HG02870 (cell line): ENCODE results near the gene TRIM29.

Source experiments
- ATAC-seq: cut with Tn5 transposase; IDR thresholded peaks from one replicate; pipeline ENCODE4 v1.9.1; 2021; ENCODE audit warnings: mild to moderate bottlenecking, moderate library complexity; ENCODE audit not compliant: unreplicated experiment

TRIM29 gene

GRCh38 chr11:120098503-120099020 lies 39.4 kb downstream of the TRIM29 start:
- no peak for ATAC-seq

DNA sequence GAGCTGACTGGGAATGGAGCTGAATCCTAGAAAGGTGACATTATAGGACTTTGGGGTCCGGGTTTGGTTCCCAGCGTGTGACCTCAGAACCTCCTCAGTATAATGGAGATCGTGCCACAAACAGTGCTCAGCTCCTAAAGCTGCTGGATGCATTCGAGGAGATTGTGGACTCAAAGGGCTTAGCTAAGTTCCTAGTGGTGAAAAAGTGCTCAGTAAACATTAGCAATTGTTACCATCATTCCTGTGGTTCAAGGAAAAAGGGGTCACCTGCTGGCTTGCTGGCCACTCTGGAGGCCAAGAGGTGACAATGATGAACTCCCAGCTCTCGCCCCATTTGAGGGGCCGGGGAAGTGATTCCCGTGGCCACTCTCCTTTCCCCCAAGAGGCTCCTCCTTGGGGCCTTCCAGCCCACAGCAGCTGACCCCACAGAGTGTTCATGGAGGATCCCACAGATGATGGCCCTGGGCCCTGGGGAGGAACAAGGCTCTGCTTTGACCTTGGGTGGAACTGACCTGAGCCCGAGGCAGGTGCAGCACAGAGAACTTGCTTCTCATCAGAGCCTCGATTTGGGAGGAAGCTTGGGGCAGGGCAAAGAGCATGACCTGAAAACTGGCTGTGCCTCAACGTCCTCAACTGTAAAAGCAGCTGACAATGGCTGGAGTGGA lies 40.1 kb downstream of the TRIM29 start:
- no peak for ATAC-seq

DNA sequence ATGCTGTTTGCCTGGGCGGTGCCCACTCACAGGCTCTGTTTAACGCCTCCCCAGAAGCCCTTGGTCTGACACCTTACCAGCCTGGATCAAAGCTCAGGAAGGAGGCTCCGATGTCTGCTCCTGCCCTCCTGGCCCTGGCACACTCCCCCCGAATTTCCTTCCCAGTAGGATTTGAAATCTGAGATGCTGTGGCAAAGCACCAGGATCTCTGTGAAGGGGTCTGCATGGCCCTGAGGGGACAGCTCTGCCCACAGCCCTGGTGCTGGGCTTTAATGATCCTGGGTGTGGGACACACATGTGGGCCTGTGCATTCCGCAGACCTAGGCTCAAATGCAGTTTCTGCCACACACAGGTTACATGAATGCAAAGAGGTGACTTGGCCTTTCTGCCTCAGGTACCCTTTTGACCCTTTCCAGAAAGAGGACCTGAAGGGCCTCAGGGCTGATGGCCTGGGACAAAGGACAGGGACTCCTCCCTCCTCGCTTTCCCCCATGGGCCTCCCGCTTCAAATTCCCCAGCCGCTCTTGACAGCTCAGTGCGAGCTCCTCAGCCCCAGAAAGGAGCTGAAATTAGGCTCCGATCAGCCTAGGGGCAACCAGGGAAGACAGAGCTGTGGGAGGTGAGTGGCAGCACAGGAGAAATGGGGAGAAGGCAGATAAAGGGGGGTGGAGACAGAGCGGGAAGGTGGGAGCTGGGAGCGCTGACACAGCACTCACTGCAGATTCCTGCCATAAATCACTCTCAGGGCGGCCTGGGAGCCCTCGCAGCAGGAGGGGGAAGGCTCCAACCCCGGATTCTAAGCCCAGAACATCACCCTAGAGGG lies 41.3 kb downstream of the TRIM29 start:
- ATAC-seq = no peak

DNA sequence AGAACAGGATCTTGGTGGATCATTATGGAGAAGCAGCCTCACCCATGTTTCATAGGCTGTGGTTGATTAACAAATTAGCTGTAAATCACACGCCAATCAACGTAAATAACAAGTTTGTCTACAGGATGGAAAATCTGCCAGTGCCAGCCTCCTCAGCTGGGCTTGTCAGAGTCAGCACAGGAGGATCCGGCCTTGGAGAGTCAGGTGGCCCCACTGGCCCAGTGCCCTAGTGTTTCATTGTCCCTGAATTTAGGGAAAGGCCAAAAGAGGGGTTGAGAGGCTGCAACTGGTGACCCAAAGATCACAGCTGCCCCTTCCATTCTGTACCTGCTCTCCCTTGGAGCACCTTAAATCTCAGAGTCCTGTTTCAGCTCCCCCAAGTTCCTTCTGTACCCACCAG lies 42.4 kb downstream of the TRIM29 start:
- ATAC-seq = no peak

DNA sequence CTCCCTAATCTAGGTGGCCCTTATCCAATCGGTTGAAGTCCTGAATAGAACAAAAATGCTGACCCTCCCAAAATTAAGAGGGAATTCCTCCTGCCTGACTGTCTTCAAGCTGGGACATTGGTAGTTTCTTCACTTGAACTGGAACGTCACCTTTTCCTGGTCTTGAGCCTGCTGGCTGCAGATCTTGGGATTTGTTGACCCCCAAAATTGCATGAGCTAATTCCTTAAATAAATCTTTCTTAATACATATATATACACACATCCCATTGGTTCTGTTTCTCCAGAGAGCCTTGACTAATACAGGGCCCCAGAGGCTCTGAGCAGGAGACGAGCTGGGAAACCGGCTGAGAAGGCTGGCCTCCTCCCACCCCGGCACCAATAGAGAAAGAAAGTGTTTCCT lies 46.2 kb downstream of the TRIM29 start:
- ATAC-seq = no peak

DNA sequence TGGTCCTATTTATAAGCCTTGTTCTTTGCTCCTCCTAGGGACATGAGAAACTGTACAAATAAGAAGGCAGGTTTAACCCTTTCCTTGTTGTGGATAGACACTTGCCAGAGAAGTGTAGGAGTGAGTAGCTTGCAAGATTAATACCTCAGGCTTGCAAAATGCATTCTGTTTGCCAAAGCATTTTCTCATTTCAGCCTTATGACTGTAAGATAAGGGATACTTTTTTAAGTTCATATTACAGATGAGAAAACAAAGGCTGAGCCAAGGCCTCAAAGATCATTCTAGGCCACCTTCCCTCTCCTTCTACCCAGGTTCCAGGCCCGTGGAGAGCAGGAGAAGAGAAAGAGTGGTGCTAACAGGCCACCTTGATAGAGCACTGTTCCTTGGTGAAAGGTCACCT lies 46.8 kb downstream of the TRIM29 start:
- ATAC-seq = no peak

DNA sequence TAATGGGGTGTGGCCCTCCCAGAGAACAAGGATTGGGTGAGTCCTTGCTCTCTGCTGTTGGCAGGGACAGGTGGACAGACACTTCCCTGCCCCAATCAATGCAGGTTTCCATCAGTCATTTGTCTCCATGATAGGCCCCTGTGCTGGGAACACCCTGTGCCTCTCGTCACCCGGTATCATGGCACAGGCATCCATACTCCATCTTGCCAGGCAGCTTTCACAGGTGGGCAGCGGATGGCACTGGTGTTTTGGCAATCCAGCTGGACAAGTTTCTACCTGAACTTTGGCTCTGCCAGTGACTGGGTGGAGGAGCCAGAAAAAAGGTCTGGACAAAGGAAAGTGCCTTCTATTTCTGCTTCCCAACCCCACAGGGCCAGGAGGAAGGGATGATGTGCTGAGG lies 47.5 kb downstream of the TRIM29 start:
- no peak for ATAC-seq

GRCh38 chr11:120089036-120090001 lies 48.6 kb downstream of the TRIM29 start:
- no peak for ATAC-seq

DNA sequence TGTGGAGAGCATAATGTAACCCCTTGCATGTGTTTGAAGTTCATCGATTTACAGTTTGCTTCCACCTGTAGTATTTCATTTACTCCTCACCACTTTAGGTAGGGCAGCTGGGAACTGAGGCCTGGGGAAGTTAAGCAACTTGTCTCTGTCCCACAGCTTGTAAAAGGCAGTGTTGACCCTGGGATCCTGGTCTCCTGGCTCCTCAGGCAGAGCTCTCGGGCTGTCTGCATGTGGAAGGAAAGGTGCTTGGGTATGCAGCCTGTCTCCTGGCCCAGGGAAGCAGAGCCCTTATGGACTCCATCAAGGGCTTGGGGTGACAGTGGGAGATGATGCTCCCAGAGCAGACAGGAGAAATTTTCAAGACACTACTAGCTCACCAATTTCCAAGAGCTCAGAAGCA lies 49.9 kb downstream of the TRIM29 start:
- no peak for ATAC-seq

- no peak for ATAC-seq
Observed at GRCh38 chr11:120086651-120087050, 51.3 kb downstream of the TRIM29 start.

DNA sequence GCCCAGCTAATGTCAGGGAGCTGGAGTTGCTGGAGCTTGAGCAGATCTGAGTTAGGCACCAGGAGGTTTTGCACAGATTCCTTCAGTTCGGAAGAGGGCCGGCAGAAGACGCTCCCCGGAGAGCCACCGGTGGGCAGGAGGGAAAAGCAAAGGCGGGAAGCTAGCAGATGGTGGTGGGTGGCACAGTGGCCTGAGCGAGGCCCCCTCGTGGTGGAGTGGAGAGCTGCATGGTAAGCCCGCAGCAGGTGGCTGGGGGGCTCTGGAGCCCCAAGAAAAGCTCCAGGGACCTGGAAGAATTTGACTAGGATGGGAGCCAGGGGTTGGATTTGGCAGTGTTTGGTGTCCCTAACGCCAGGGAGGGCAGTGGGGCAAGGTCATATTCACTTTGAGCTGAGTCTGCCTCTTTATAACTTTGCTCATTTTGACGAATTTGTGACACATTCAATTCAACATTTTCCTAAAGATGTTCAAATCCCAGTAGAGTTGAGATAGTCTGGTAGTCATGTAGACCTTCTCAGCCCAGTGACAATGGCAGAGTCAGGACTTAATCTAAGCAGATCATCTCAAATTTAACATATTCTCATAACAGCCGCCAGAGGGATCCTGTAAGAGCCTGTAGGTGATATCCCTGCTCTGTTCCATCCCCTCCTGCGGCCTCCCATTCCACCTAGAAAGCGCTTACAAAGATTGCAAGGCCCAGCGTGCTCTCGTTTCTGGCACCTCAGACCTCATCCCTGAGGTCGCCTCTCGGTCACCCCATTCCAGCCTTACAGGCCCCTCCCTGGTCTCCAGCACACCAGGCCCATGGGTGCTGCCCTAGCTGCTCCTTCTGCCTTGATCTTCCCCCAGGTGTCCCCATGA lies 57.9 kb downstream of the TRIM29 start:
- no peak for ATAC-seq

- ATAC-seq = no peak
Observed at GRCh38 chr11:120078397-120078796, 59.5 kb downstream of the TRIM29 start.

- ATAC-seq = no peak
Observed at GRCh38 chr11:120074076-120074475, 63.8 kb downstream of the TRIM29 start.

DNA sequence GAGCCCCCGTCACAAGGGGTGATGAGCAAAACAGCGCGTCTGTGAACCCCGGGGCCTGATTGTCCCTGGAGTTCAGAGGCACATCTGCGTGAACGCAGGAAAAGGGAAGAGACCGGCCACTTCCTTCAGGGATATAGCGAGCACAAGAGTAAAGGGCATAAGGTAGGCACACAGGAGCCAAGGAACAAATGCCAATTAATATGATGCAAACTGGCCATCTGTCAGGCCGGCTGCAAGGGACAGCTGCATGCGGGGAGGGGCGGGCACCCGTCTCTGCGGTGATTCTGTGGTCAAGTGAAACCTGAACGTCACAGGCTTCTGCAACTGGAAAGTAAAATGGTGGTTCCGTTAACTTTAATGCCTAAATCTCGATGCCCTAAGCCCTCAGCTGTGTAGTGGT lies 64.7 kb downstream of the TRIM29 start:
- ATAC-seq = no peak

DNA sequence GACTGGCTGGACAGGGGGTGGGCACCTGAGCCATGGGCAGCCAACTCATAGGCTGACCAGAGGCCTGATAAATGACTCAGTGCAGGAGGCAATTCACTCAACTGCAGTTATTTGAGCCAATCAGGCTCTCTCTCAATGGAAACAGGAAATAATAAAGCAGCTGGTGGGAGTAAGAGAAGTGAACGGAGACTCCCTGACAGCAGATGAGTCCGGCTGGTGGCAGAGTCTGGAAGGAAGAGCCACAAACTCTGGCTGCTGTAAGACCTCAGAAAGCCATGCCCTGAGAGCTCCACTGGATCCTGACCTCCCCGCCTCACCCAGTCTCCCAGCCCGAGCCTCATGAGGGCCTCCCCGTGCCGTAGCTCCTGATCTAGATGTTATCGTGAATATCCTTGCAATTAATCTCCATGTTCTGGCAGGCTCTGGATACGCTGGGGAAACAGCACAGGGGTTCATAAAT lies 69.8 kb downstream of the TRIM29 start:
- no peak for ATAC-seq

DNA sequence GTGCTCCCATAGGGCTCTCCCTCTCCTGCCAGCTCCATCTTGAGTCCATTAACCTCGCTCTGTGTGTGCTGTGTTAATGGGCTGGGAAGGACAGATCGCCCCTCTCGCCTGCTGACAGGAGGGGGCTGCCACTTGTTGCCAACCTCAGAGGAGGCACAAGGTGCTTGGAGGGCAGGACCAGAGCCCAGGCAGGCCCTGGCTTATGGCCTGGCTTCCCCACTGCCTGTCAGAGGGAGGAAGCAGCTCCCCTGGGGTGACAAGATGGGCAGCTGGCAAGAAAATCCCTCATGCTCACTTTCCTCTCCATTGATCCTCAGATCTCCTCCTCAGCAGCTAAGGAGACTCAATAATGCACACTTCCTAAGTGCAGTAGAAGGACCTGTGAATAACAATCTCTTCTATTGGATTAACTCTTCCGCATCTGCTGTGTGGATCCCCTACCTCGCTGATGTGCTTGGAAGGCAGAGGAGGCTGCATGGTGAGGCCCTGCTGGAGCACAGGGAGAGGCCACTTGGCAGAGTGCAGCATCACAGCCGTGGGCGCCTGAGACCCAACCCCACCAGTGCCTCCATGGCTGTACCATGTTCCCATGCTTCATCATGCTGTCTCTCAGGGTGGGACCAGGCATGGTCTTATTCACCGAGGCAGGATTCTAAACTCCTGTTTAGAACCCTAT lies 70.3 kb downstream of the TRIM29 start:
- no peak for ATAC-seq

DNA sequence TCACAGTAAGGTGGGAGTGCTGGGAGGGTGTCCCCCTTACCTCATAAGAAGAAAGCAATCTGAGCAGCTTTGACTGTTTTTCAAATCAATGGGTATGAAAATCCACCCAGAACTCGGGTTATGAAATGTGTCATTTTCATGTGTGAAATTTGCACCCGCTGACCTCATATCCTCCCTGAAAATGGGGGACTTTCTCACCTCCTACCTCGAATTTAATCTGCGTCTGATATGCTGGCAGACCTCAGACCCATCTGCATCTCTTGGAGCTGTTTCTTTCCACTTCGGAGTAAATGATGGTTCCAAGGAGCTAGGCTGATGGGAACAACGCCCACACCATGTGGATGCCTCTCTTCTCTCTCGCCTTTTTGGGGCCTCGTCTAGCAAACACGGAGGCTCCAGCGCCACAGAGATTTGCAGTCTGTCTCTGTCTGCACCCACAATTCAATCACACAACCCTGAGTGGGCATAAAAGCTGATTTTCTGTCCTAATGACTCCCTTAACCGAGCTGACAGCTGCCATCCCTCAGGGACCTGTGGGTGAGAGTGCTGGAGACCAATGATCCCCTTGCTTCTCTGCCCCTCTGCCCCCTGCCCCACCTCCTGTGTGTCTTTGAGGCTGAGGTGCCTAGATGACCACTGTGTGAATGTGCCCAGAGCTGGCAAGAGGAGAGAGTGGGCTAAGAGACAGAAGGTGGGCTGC lies 71.0 kb downstream of the TRIM29 start:
- ATAC-seq = no peak

- ATAC-seq = no peak
Observed at GRCh38 chr11:120065876-120066275, 72.0 kb downstream of the TRIM29 start.

DNA sequence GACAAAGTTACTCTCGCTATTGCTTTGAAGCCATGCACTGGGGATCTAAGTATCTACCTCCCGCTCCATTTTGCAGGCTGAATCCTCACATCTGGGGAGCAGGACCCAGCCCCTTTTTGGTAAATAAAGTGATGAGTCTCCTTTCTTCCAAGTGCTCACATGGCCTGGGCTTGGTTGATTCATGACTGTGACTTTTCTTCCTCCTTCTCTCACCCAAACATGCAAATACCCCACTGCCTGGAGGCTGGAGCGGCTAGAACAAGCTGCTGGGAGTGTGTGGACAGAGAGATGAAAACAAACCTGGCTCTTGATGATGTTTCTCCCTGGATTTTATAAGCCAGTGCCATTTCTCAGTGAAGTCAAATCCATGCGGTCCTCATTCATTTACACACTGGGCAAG lies 72.7 kb downstream of the TRIM29 start:
- no peak for ATAC-seq
